Medulla oblongata (tissue), 1 donor: ENCODE data around the gene TMEM141.

Experiments used
- DNase-seq: peaks from one replicate; pipeline ENCODE4 v3.0.0-alpha.2; 2015; ENCODE audit errors: extremely low spot score

TMEM141 gene

DNA sequence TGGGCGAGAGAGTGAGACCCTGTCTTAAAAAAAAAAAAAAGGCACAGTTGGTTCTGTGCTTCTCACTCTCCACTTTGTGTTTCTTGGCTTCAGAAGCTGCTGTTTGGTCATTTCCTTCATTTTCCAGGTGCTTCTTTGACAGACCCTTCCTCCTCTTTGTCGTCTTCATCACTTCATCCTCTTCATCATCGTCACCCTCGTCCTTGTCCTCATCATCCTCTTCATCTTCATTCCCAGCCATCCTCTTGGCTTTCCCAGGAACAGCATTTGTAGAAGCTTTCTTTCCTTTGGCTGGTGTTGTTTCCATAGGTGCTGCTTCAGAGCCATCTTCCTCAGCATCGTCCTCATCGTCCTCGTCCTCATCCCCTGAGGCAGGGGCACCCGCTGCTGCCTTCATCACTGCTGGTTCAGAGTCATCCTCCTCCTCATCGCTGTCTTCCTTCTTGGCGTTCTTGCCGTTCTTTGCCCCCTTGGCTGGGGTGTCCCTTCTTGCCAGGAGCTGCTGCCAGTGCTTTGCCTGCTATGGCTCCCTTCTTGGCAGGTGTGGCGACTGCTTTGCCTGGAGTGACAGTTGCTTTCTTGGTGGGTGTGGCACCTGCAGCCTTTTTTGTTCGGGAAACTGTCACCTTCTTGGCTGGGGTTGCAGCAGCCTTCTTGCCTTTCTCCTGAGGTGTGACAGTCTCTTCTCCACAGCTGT is 23.7 kb downstream of the TMEM141 start:
- no peak for DNase-seq

- no peak for DNase-seq
These were observed 24.3 kb downstream of the TMEM141 start for GRCh38 chr9:136815422-136815782.

- DNase-seq = no peak
These were observed 30.1 kb downstream of the TMEM141 start for GRCh38 chr9:136820971-136821825.

GRCh38 chr9:136821826-136822544 is 30.8 kb downstream of the TMEM141 start:
- DNase-seq = no peak

- DNase-seq = no peak
These were observed 32.2 kb downstream of the TMEM141 start for GRCh38 chr9:136823136-136824046.

DNA sequence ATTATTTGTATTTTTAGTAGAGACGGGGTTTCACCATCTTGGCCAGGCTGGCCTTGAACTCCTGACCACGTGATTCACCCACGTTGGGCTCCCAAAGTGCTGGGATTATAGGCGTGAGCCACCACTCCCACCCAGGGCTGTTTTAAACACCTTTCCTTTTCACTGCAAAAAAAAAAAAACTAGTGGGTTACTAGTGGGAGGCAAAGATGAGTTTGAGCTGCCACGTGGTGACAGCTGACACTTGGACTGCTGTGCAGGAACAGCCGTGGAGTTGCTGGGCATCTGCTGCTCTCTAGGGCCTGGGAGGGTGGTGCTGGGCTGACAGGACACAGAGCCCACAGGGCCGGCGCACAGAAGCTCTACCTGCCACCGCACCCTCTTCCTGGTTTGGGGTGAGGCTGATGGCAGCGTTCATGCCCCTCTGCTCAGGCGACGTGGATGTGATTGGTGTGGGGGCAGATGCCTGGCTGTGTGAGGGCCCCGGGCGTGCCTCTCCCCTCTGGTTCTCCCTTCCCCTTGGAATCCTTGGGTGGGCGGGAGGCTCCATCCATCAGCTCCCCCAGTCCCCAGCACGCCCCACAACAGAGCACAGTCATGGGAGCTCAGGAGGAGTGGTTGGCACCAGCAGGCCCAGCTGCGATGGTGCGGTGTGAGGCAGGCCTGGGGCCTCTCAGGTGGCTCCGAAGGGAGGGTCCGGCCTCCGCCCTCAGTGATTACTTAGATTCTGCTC is 33.5 kb downstream of the TMEM141 start:
- DNase-seq = no peak

GRCh38 chr9:136825295-136826187 is 34.4 kb downstream of the TMEM141 start:
- DNase-seq = no peak

GRCh38 chr9:136826188-136826541 is 35.0 kb downstream of the TMEM141 start:
- no peak for DNase-seq

- no peak for DNase-seq
These were observed 35.8 kb downstream of the TMEM141 start for GRCh38 chr9:136826703-136827582.

- no peak for DNase-seq
These were observed 36.8 kb downstream of the TMEM141 start for GRCh38 chr9:136827794-136828473.

GRCh38 chr9:136828474-136829140 is 37.5 kb downstream of the TMEM141 start:
- DNase-seq = no peak

DNA sequence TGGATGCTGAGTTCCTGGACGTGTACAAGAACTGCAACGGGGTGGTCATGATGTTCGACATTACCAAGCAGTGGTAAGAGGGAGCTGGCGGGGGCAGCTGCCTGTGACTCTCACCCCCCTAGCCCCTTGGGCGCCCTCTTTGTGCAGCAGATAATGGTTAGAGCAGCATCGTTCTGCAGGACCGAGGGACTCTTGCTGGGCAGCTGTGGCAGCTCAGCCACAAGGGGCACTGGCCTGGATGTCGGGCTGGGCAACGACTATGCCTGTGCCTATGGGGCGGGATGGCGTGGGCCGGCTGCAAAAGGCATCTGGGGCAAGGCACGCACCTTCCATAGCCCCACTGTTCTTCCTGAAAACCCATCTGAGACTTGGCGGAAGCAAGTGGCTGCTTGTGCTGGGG is 38.3 kb downstream of the TMEM141 start:
- DNase-seq = no peak

GRCh38 chr9:136829981-136830885 is 39.1 kb downstream of the TMEM141 start:
- no peak for DNase-seq

GRCh38 chr9:136831002-136831719 is 40.0 kb downstream of the TMEM141 start:
- no peak for DNase-seq

DNA sequence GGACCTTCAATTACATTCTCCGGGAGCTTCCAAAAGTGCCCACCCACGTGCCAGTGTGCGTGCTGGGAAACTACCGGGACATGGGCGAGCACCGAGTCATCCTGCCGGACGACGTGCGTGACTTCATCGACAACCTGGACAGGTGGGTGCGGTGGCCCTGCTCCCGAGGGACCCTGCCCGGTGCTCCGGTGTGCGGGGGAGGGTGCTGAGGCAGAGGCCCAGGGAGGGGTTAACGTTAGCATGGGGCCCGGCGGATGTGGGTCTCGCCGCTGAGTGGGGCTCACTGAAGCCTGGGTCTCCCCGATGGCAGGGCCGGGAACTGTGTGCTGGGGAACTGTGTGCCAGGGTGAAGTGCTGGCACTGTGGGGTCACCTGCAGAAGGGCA is 40.6 kb downstream of the TMEM141 start:
- DNase-seq = no peak

- DNase-seq = no peak
These were observed 41.4 kb downstream of the TMEM141 start for GRCh38 chr9:136832581-136832980.
